ENCODE data around the gene LRRC1.

- no peak for TF ChIP-seq POLR2AphosphoS5 (IDR thresholded peaks at IDR 0.05; ENCODE audit: low read depth, low read length)
- TF ChIP-seq SIN3A (IDR thresholded peaks at IDR 0.05; ENCODE audit: borderline replicate concordance, insufficient read depth, low read length), result no peak
- no peak for TF ChIP-seq REST (IDR thresholded peaks at IDR 0.05; ENCODE audit: insufficient read depth in 1 of 2, low read depth in 2 of 2, low read length in 2 of 2)
These were observed 26.9 kb upstream of the LRRC1 start for GRCh38 chr6:53767941-53768340.
